ENCODE data around the gene CARF. TPM values are rescaled to one million over a fixed set of nuclear protein-coding genes. Genes with fewer than 3 reads are reported as not detected.
"Not testable (repeated sequence)": the region's sequence is repeated elsewhere in the genome, so short reads cannot be mapped to it uniquely, and the experiment has no call there.

The CARF gene
- total RNA-seq, 2 donors from 2014 or later = 5.3 to 11.2 TPM

DNA sequence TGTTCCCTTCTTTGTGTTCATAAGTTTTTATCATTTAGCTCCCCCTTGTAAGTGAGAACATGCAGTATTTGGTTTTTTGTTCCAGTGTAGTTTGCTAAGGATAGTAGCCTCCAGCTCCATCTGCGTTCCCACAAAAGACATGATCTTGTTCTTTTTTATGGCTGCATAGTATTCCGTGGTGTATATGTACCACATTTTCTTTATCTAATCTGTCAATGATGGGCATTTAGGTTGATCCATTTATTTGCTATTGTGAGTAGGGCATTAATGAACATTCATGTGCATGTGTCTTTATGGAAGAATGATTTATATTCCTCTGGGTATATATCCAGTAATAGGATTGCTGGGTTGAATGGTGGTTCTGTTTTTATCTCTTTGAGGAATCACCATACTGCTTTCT lies 33.4 kb downstream of the CARF start:
- Histone ChIP-seq H3K4me1 (no peaks in the 10 kb centered on the region), H3K27ac (no peak overlapping the region), H3K4me3 (no peak overlapping the region), H3K27me3 (no peaks in the 10 kb centered on the region), H3K36me3 (no peaks in the 10 kb centered on the region), H3K9me3 (peaks cover 0 to 7% of the 10 kb centered on the region in 2 donors)
- TF ChIP-seq CTCF (IDR thresholded peaks at IDR 0.05) = no peak
- no peak for DNase-seq (ENCODE audit: low spot score)

DNA sequence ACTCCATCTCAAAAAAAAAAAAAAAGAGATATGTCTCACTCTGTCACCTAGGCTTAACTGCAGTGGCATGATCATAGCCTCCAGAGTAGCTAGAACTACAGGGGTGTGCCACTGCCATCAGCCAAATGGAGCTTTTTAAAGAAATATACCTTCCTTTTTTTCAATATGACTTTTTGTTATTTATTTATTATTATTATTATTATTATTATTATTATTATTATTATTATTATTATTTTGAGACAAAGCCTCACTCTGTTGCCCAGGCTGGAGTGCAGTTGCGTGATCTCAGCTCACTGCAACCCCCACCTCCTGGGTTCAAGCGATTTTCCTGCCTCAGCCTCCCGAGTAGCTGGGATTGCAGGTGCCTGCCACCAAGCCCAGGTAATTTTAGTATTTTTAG lies 37.3 kb downstream of the CARF start:
- not testable (repeated sequence) for H3K4me3 ChIP-seq; H3K27ac ChIP-seq; H3K9me3 ChIP-seq; H3K36me3 ChIP-seq; H3K4me1 ChIP-seq; H3K27me3 ChIP-seq; DNase-seq (ENCODE audit: low spot score)

- no peaks in the 10 kb centered on the region for H3K27me3 ChIP-seq
- no peaks in the 10 kb centered on the region for H3K4me1 ChIP-seq
- no peak overlapping the region for H3K4me3 ChIP-seq
- H3K9me3 ChIP-seq = peaks cover 0 to 7% of the 10 kb centered on the region in 2 donors
- DNase-seq (ENCODE audit: low spot score) = no peak
- H3K27ac ChIP-seq = no peak overlapping the region
- TF ChIP-seq CTCF (IDR thresholded peaks at IDR 0.05) = no peak
- H3K36me3 ChIP-seq = peaks cover 15% of the 10 kb centered on the region
Measured at GRCh38 chr2:202950592-202950991, 38.5 kb downstream of the CARF start.

DNA sequence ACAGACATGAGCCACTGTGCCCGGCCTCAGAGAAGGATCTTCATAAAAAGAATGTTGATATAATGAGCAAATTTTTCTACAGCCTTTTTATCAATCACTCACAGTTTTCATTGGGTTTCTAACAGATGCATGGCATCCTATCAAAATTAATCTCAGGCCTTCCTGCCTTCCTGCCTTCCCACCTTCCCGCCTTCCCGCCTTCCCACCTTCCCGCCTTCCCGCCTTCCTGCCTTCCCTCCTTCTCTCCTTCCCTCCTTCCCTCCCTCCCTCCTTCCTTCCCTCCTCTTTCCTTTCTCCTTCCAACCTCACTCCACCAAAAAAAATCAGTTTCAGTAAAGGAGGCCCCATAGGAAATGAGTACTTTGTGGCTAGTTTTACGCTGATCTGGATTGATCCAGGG lies 48.4 kb downstream of the CARF start:
- no peaks in the 10 kb centered on the region for H3K4me1 ChIP-seq
- H3K36me3 ChIP-seq = peaks cover 9% of the 10 kb centered on the region
- H3K27ac ChIP-seq = no peak overlapping the region
- H3K27me3 ChIP-seq = no peaks in the 10 kb centered on the region
- H3K9me3 ChIP-seq = no peaks in the 10 kb centered on the region
- no peak for TF ChIP-seq CTCF (IDR thresholded peaks at IDR 0.05)
- no peak for DNase-seq (ENCODE audit: low spot score)
- no peak overlapping the region for H3K4me3 ChIP-seq

DNA sequence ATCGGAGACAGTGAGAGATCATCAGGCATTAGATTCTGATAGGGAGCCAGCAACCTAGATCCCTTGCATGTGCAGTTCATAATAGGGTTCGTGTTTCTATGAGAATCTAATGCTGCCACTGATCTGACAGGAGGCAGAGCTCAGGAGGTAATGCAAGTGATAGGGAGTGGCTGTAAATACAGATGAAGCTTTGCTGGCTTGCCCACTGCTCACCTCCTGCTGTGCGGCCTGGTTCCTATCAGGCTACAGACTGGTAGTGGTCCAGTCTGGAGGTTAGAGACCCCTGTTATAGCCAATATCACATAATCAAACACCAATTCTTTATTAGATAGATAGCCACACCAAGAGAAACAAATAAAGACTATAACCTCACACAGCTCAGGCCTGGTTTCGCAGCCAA lies 51.6 kb downstream of the CARF start:
- TF ChIP-seq CTCF (IDR thresholded peaks at IDR 0.05) = no peak
- H3K4me3 ChIP-seq = no peak overlapping the region
- peaks cover 4% of the 10 kb centered on the region for H3K36me3 ChIP-seq
- no peak overlapping the region for H3K27ac ChIP-seq
- H3K27me3 ChIP-seq = no peaks in the 10 kb centered on the region
- no peaks in the 10 kb centered on the region for H3K4me1 ChIP-seq
- DNase-seq (ENCODE audit: low spot score) = no peak
- no peaks in the 10 kb centered on the region for H3K9me3 ChIP-seq

- no peaks in the 10 kb centered on the region for H3K27me3 ChIP-seq
- no peaks in the 10 kb centered on the region for H3K4me1 ChIP-seq
- DNase-seq (ENCODE audit: low spot score) = no peak
- H3K4me3 ChIP-seq = no peak overlapping the region
- no peak overlapping the region for H3K27ac ChIP-seq
- no peak for TF ChIP-seq CTCF (IDR thresholded peaks at IDR 0.05)
- peaks cover 4% of the 10 kb centered on the region for H3K36me3 ChIP-seq
- no peaks in the 10 kb centered on the region for H3K9me3 ChIP-seq
Measured at GRCh38 chr2:202965810-202966460, 53.9 kb downstream of the CARF start.

GRCh38 chr2:202969404-202969803 lies 57.3 kb downstream of the CARF start:
- not testable (repeated sequence) for H3K27me3 ChIP-seq; H3K36me3 ChIP-seq; H3K4me1 ChIP-seq; H3K4me3 ChIP-seq; H3K27ac ChIP-seq; DNase-seq (ENCODE audit: low spot score); H3K9me3 ChIP-seq
